CD14-positive monocyte (primary cell): Measurements from ENCODE around the gene XXYLT1. TPM values are rescaled to one million over a fixed set of nuclear protein-coding genes. Genes with fewer than 3 reads are reported as not detected.

Experiments
- DNase-seq, 3 donors: peaks; one replicate each; pipeline ENCODE4 v3.0.0-alpha.2; 2011 to 2022
- H2AFZ ChIP-seq: 2 replicates; pipeline ENCODE4 v1.6.0; 2012; ENCODE audit warnings: mild to moderate bottlenecking, low read depth, low read length, inconsistent platforms; ENCODE audit not compliant: insufficient read depth, poor library complexity, severe bottlenecking
- H3K27ac ChIP-seq, 2 donors: 1 replicate in 1 of 2; 2 replicates in 1 of 2; pipeline ENCODE4 v1.5.1; 2012 to 2013; ENCODE audit warnings: low read length in 2 of 2, control low read depth in 1 of 2, inconsistent platforms in 1 of 2, low read depth in 1 of 2, mild to moderate bottlenecking in 1 of 2
- H3K27me3 ChIP-seq, 2 donors: one replicate each; pipeline versions ENCODE4 v1.6.0 to v1.6.1; 2011 to 2013; ENCODE audit warnings: low read length in 2 of 2; ENCODE audit not compliant: control insufficient read depth in 2 of 2, insufficient read depth in 2 of 2
- H3K36me3 ChIP-seq, 2 donors: replicated peaks in 1 of 2; 1 replicate in 1 of 2; 2 replicates in 1 of 2; pipeline versions ENCODE4 v1.5.1 to v1.6.1; 2012 to 2013; ENCODE audit warnings: low read length in 2 of 2, control low read depth in 1 of 2, inconsistent platforms in 1 of 2, mild to moderate bottlenecking in 1 of 2; ENCODE audit not compliant: insufficient read depth in 2 of 2, control insufficient read depth in 1 of 2
- H3K4me1 ChIP-seq, 2 donors: 1 replicate in 1 of 2; 2 replicates in 1 of 2; pipeline versions ENCODE4 v1.5.1 to v1.6.1; 2012 to 2013; ENCODE audit warnings: low read length in 2 of 2, control low read depth in 1 of 2, inconsistent platforms in 1 of 2, mild to moderate bottlenecking in 1 of 2, moderate library complexity in 1 of 2; ENCODE audit not compliant: insufficient read depth in 2 of 2, control insufficient read depth in 1 of 2
- H3K4me2 ChIP-seq: replicated peaks from 2 replicates; pipeline ENCODE3; 2012; ENCODE audit warnings: low read length, moderate library complexity, mild to moderate bottlenecking; ENCODE audit not compliant: poor library complexity, severe bottlenecking; ENCODE audit errors: extremely low read depth
- H3K4me3 ChIP-seq, 3 experiments: fragments of 200-600 bp in 1 of 3; sonication (generic) in 1 of 3; replicated peaks in 1 of 3; 1 replicate in 2 of 3; 2 replicates in 1 of 3; pipeline ENCODE4 v1.5.1; 2011 to 2013; ENCODE audit warnings: low read length in 3 of 3, mild to moderate bottlenecking in 3 of 3, control low read depth in 2 of 3, low read depth in 2 of 3, inconsistent platforms in 1 of 3, moderate library complexity in 1 of 3
- H3K79me2 ChIP-seq: 2 replicates; pipeline ENCODE4 v1.6.0; 2012; ENCODE audit warnings: mild to moderate bottlenecking, control low read depth, inconsistent platforms, low read length, moderate library complexity; ENCODE audit not compliant: insufficient read depth
- H3K9ac ChIP-seq: 2 replicates; pipeline ENCODE4 v1.6.0; 2017; ENCODE audit warnings: low read length, mild to moderate bottlenecking; ENCODE audit not compliant: insufficient read depth, poor library complexity, severe bottlenecking
- H3K9me3 ChIP-seq, 2 donors: replicated peaks in 1 of 2; 1 replicate in 1 of 2; 2 replicates in 1 of 2; pipeline versions ENCODE4 v1.5.1 to v1.6.1; 2012 to 2013; ENCODE audit warnings: low read length in 2 of 2, control low read depth in 1 of 2; ENCODE audit not compliant: control insufficient read depth in 1 of 2, insufficient read depth in 1 of 2
- H4K20me1 ChIP-seq: 2 replicates; pipeline ENCODE4 v1.6.0; 2012; ENCODE audit warnings: mild to moderate bottlenecking, low read length, control low read depth, moderate library complexity; ENCODE audit not compliant: insufficient read depth
- H3K27ac Mint-ChIP-seq, 7 donors: one replicate each; pipeline ENCODE4 v1.8.0; 2020; ENCODE audit warnings: mild to moderate bottlenecking in 7 of 7, mixed read lengths in 7 of 7, moderate library complexity in 6 of 7, inconsistent platforms in 2 of 7
- H3K27me3 Mint-ChIP-seq, 3 donors: one replicate each; pipeline ENCODE4 v1.8.0; 2021 to 2022; ENCODE audit warnings: low read depth in 3 of 3, mild to moderate bottlenecking in 3 of 3, mixed read lengths in 3 of 3, moderate library complexity in 3 of 3, inconsistent platforms in 1 of 3
- H3K36me3 Mint-ChIP-seq, 2 donors: one replicate each; pipeline ENCODE4 v1.8.0; 2020; ENCODE audit warnings: mixed read lengths in 2 of 2, inconsistent platforms in 1 of 2, mild to moderate bottlenecking in 1 of 2
- H3K4me1 Mint-ChIP-seq: one replicate; pipeline ENCODE4 v1.8.0; 2020; ENCODE audit warnings: mild to moderate bottlenecking, mixed read lengths
- H3K4me3 Mint-ChIP-seq, 2 donors: one replicate each; pipeline ENCODE4 v1.8.0; 2020; ENCODE audit warnings: mild to moderate bottlenecking in 2 of 2, mixed read lengths in 2 of 2, moderate library complexity in 1 of 2
- H3K9me3 Mint-ChIP-seq, 7 donors: one replicate each; pipeline ENCODE4 v1.8.0; 2020 to 2022; ENCODE audit warnings: mixed read lengths in 7 of 7, mild to moderate bottlenecking in 6 of 7, moderate library complexity in 6 of 7, inconsistent platforms in 2 of 7
- WGBS: methylation state at CpG from one replicate; pipeline ENCODE4 v1.1.5; 2013; ENCODE audit warnings: missing lambda C conversion rate; ENCODE audit not compliant: insufficient coverage; 5-methylcytosine and 5-hydroxymethylcytosine counted together
- intact Hi-C, 2 donors: fragments of 100-400 bp; cut with micrococcal nuclease; formaldehyde crosslinking; loops; one replicate each; pipeline versions ENCODE4 v1.15.0 to v1.15.1; 2023
- polyA plus RNA-seq, 3 donors: library from polyadenylated mRNA; depleted of rRNA in 1 of 3; unstranded in 2 of 3; stranded (reverse) in 1 of 3; fragments of 300-500 nt in 2 of 3; fragments of >200 nt in 1 of 3; fragmentation: Illumina TruSeq in 2 of 3; gene quantifications; 1 replicate in 2 of 3; 2 replicates in 1 of 3; pipeline ENCODE4 v1.2.3, GENCODE V29; 2012 to 2021
- TF ChIP-seq, protein P1 (sequence below): fragments of 200-600 bp; IDR thresholded peaks from one replicate; pipeline ENCODE4 v1.8.0; 2022; ENCODE audit warnings: antibody characterized with exemption, mild to moderate bottlenecking

The XXYLT1 gene
- polyA plus RNA-seq, 3 donors: 11.8 to 13.5 (median 13.2) TPM

GRCh38 chr3:195179776-195180489 is 91.0 kb downstream of the XXYLT1 start:
- DNase-seq: peak in 1 of 3 donors; percentile 9
- H3K9me3 ChIP-seq: no peaks in the 10 kb centered on the region
- 17% methylated on average over 20 of the region's 24 CpGs for WGBS
- no peaks in the 10 kb centered on the region for H3K27me3 ChIP-seq
- H3K36me3 ChIP-seq: no peaks in the 10 kb centered on the region
- peaks cover 26 to 30% of the 10 kb centered on the region in 2 donors for H3K4me1 ChIP-seq
- H3K79me2 ChIP-seq: no peaks in the 10 kb centered on the region
- intact Hi-C loops: no loop called here
- no peak overlapping the region for H3K27ac ChIP-seq
- peaks cover 4% of the 10 kb centered on the region for H4K20me1 ChIP-seq
- no peak overlapping the region for H3K9ac ChIP-seq
- Mint-ChIP-seq H3K4me1 (peaks cover 40% of the 10 kb centered on the region), H3K27me3 (peaks cover 3 to 5% (median 4%) of the 10 kb centered on the region in 3 donors), H3K9me3 (peaks cover 0 to 3% (median 2%) of the 10 kb centered on the region in 7 donors), H3K27ac (peak overlapping the region in 2 of 7 donors; percentile 36 to 57), H3K36me3 (peaks cover 17 to 27% of the 10 kb centered on the region in 2 donors), H3K4me3 (peak overlapping the region; percentile 37 to 74)
- TF ChIP-seq, protein P1, sequence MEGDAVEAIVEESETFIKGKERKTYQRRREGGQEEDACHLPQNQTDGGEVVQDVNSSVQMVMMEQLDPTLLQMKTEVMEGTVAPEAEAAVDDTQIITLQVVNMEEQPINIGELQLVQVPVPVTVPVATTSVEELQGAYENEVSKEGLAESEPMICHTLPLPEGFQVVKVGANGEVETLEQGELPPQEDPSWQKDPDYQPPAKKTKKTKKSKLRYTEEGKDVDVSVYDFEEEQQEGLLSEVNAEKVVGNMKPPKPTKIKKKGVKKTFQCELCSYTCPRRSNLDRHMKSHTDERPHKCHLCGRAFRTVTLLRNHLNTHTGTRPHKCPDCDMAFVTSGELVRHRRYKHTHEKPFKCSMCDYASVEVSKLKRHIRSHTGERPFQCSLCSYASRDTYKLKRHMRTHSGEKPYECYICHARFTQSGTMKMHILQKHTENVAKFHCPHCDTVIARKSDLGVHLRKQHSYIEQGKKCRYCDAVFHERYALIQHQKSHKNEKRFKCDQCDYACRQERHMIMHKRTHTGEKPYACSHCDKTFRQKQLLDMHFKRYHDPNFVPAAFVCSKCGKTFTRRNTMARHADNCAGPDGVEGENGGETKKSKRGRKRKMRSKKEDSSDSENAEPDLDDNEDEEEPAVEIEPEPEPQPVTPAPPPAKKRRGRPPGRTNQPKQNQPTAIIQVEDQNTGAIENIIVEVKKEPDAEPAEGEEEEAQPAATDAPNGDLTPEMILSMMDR: no peak
- H2AFZ ChIP-seq: peak overlapping the region; percentile 11
- H3K4me2 ChIP-seq: peak overlapping the region; percentile 48
- peak overlapping the region in 1 of 3 experiments; percentile 33 for H3K4me3 ChIP-seq

DNA sequence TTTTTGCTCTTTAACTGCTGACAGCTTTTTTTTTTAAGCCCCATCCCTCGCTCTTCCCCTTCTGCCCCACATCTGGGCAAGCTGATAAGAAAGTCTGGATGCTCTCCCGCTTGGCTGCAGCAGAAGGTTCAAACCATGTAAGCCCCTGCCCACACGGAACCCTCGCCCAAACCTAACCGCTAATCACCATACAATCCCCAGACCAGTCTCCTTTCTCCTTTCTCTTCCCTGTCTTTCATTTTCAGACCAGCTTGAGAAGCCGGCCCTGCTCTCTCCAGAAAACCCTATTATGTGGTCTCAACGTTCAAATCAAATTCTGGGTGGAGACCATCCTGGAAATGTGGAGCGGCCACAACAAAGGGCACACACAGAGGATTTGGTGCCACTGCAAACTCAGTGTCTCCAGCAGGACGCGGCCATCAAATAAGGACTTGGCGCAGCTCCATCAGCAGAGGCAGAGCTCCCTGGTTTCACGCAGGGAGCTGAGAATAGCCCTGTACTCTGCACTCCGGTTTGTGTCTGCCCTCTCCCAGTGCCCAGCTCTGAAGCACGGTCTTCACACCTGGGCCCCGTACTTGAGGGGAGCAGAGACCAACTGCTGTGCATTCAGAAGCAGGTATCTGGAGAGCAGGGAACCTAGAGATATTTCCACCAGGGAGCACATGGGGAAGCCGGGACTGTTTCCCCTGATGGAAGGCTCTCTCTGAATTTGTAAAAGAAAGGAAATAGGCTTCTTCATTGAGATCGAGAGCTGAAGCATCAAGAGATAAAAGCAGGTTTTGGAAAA is 92.6 kb downstream of the XXYLT1 start:
- WGBS: 20% methylated on average over 16 of the region's 17 CpGs
- intact Hi-C loops: no loop called here
- no peaks in the 10 kb centered on the region for H3K27me3 ChIP-seq
- no peak overlapping the region for H3K9ac ChIP-seq
- H3K27ac ChIP-seq: no peak overlapping the region
- Mint-ChIP-seq H3K9me3 (peaks cover 0 to 5% (median 4%) of the 10 kb centered on the region in 7 donors), H3K27me3 (peaks cover 0 to 5% (median 4%) of the 10 kb centered on the region in 3 donors), H3K4me1 (peaks cover 52% of the 10 kb centered on the region), H3K4me3 (peak overlapping the region; percentile 66 to 80), H3K27ac (no peak overlapping the region), H3K36me3 (peaks cover 17 to 24% of the 10 kb centered on the region in 2 donors)
- peaks cover 4% of the 10 kb centered on the region for H4K20me1 ChIP-seq
- no peak for DNase-seq
- no peaks in the 10 kb centered on the region for H3K79me2 ChIP-seq
- peak overlapping the region in 1 of 3 experiments; percentile 26 for H3K4me3 ChIP-seq
- TF ChIP-seq, protein P1: no peak
- peaks cover 37 to 42% of the 10 kb centered on the region in 2 donors for H3K4me1 ChIP-seq
- peak overlapping the region; percentile 37 for H3K4me2 ChIP-seq
- no peak overlapping the region for H2AFZ ChIP-seq
- no peaks in the 10 kb centered on the region for H3K36me3 ChIP-seq
- H3K9me3 ChIP-seq: no peaks in the 10 kb centered on the region
